GM21619 (cell line): ENCODE data around the gene SYNM.
"Not testable (repeated sequence)": the region's sequence is repeated elsewhere in the genome, so short reads cannot be mapped to it uniquely, and the experiment has no call there.

Source experiments
- ATAC-seq: cut with Tn5 transposase; IDR thresholded peaks from one replicate; pipeline ENCODE4 v1.9.1; 2021; ENCODE audit not compliant: unreplicated experiment

SYNM gene

DNA sequence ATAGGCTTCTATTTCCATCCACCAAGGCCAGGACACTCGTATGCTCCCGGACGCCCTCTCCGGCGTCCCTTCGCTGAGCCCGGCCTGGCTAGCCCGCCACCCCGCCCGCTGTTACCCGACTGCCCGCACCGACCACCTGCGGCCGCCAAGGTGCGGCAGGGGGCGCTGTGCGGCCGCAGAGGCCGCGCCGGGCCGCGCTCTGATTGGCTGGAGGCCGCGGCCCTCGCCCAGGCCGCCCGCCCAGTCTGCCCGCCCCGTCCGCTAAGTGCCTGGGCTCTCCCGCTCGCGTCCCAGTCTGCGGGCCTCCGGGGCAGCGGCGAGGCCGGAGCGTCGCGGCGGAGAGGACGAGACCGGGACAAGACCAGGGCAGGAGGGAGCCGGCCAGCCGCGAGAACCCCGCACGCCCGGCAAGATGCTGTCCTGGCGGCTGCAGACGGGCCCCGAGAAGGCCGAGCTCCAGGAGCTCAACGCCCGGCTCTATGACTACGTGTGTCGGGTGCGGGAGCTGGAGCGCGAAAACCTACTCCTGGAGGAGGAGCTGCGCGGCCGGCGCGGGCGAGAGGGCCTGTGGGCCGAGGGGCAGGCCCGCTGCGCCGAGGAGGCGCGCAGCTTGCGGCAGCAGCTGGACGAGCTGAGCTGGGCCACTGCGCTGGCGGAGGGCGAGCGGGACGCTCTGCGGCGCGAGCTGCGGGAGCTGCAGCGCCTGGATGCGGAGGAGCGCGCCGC, at the start of gene SYNM:
Gene SYNM (plus strand): TSS at position 293 of the 726 bp plus-strand sequence. CDS start 120 bp downstream, at position 413.
- peak; percentile 62 for ATAC-seq

GRCh38 chr15:99055555-99056134, 49.2 kb upstream of the SYNM start:
- no peak for ATAC-seq

DNA sequence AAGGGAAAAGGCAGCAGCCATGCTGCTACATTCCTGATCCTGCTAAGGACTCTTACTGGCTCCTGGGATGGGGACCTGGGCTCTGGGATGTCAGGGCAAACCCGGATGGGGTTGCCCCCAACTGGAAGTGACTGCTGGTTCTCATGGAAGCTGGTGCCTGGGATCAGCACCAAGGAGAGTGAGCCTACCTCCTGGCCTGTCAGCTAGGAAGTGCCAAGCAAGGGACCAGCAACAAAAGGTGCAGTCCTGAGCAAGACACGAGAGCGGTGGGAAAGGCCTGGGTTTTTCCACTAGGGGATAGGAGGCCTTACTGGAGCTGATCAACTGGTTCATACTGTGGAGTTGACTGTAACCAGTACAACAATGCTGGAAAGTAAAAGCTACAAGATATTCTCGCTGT, 47.9 kb upstream of the SYNM start:
- ATAC-seq, result no peak

GRCh38 chr15:99057697-99058420, 47.0 kb upstream of the SYNM start:
- no peak for ATAC-seq

GRCh38 chr15:99058421-99058870, 46.4 kb upstream of the SYNM start:
- no peak for ATAC-seq

DNA sequence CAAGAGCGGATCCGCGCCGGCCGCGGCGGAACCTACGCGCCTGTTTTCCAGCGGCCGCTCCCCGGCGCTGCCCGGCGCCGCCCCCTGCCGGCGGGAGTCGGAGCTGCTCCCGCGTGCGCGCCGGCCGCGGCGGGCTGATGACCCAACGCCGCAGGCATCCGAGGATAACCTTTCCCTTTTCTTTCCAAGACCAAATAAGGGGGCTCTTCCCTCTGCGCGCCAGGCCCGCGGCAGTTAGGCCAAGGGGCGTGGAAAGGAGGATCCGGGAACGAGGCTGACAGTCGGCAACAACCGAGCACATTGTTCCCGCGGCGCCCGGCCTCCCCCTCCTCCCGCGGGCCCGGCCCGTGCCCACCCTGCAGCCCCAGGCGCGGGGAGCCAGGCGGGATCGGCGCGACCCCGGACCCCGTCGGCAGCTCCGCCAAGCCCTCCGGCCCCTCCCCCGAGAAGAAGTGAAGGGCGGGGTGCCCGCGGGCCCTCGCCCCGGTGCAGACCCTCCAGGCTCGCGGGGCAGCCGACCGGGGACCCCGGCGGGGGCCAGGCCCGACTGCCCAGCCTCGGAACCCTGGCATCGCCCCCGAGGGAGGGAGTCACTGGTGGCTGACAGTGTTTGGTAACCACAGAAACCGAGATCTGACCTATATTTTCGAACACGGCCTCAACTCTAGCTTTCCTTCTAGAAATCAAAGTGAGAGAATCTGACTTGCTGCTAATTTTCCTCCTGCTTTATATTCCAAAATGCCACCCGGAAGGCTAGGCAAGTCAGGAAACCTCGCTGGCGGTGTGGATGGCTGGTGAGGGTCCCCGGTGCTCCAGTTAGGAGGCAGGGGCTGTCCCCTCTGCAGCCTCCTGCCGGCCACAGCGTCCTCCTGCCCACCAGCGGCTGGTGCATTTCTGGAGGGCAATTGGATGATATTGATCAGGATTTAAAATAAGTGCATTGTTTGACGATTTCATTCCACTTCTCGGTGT, 45.6 kb upstream of the SYNM start:
- peak; percentile 84 for ATAC-seq

DNA sequence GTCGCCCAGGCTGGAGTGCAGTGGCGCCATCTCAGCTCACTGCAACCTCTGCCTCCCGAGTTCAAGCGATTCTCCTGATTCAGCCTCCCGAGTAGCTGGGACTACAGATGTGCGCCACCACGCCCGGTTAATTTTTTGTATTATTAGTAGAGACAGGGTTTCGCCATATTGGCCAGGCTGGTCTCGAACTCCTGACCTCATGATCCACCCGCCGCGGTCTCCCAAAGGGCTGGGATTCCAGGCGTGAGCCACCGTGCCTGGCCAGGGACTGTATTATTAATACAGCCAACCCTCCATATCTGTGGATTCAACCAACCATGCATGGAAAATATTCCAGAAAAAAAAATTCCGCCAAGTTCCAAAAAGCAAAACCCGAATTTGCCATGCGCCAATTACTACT, 44.7 kb upstream of the SYNM start:
- ATAC-seq, result not testable (repeated sequence)

DNA sequence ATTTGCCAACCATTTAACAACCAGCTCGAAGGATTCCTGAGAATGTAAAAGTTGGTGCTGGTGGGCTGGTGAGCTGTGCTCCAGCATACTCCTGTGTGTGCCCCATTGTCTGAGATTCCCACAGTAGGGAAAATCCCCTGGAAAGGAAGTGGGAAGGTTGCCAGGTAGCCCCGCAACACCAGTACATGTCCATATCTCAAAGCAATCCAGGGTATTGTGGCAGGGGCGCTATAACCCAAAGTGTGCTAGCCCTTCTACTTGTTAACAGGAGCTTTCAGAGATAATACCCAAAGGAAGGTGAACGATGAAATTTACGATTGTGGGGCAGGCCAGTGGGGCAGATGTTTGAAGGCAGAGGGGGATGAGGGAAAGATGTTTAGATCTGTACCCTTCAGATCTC, 42.7 kb upstream of the SYNM start:
- ATAC-seq, result no peak

GRCh38 chr15:99068186-99068585, 36.7 kb upstream of the SYNM start:
- no peak for ATAC-seq

- ATAC-seq, result no peak
These were observed 34.7 kb upstream of the SYNM start for GRCh38 chr15:99070208-99070607.

DNA sequence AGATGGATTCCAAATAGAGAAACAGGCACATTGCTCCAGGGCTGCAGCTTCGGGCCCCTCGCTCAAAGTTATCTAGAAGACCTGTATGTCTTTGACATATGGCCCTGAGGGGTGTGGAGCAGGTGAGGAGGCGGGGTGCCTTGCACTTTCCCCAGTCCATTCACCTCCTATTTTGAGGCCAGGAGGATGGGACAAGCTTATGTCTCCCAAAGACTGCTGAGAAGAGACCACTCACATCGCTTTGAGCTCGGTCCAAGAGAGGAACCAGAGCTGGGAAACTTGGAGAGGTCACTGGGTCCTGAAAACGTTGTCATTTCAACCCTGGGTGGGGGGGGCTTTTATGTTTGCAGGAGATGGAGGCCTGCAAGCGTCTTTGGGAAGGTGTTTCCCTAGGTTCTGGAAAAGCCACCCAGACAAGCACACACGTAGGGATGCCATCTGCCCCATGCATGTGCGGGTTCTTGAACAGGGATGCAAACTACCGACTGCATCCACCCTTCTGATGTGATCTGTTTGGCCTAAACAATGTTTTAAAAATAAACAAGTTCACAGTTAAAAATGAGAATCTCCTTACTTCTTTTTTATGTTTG, 33.7 kb upstream of the SYNM start:
- ATAC-seq, result no peak

DNA sequence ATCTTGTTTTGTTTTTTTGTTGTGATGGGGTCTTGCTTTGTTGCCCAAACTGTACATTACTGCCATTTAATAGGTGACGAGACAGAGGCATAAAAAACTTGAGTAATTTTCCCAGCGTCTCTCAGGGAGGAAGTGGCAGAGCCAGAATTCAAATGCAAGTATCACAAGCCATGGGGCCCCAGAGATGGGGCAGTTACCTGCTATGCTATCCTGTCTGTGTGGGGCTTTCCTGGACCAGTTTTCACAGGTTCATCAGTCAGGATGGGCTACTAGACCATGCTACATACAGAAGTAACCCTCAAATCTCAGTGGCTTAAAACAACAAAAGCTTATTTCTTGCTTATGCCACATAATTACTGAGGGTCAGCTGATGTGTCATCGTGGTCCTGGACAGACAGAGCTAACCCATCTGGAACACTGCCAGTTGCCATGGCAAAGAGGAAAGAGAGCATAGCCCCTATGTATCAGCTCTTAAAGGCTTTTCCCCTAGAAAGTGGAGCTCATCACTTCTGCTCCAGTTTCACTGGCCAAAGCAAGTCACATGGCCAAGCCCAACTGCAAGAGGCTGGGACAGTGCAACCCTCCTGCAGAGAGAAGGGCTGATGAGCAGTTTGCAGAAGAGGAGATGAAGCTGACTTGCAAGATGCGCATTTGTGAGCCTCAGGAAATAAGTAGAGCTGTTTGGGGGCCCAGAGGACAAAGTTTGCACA, 31.7 kb upstream of the SYNM start:
- ATAC-seq, result peak; percentile 43

DNA sequence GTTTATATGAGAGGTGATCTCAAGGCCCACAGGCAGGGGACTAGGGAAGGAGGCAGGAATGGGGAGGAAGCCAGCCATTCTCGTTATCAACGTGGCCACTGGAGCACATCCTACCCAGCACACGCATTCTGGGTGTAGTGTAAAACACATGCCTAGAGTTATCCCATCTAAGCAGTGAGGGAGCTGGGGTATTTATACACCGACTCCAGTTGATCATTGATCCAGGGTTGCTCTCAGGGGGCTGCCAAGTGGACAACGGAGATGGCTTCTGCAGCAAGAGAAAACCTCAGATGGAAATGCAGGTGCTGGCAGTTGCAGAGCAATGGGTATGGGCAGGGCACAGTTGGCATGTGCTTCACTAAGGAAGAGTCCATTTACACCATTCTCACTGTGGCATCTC, 30.4 kb upstream of the SYNM start:
- ATAC-seq, result no peak

DNA sequence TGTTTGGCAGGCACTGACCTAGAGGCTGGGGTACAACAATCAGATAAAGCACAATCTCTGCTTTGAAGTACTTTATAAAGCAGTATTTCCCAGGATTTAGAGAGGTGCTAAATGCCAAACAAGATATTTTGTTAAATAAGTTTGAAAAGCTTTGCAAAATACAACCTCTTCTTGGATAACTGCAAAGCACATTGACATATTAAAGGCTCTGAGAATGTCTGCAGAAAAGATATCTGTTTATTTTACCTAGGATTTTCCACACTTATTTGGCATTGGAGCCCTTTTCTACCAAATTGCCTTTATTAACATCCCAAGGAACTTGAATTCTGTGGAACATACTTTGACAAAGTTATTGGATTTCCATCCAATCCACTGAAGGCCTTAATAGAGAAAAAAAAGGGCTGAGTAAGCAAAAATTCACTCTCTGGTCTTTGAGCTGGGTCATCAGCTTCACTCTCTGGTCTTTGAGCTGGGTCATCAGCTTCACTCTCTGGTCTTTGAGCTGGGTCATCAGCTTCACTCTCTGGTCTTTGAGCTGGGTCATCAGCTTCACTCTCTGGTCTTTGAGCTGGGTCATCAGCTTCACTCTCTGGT, 29.7 kb upstream of the SYNM start:
- ATAC-seq, result not testable (repeated sequence)

- ATAC-seq, result no peak
These were observed 28.8 kb upstream of the SYNM start for GRCh38 chr15:99076109-99076508.

DNA sequence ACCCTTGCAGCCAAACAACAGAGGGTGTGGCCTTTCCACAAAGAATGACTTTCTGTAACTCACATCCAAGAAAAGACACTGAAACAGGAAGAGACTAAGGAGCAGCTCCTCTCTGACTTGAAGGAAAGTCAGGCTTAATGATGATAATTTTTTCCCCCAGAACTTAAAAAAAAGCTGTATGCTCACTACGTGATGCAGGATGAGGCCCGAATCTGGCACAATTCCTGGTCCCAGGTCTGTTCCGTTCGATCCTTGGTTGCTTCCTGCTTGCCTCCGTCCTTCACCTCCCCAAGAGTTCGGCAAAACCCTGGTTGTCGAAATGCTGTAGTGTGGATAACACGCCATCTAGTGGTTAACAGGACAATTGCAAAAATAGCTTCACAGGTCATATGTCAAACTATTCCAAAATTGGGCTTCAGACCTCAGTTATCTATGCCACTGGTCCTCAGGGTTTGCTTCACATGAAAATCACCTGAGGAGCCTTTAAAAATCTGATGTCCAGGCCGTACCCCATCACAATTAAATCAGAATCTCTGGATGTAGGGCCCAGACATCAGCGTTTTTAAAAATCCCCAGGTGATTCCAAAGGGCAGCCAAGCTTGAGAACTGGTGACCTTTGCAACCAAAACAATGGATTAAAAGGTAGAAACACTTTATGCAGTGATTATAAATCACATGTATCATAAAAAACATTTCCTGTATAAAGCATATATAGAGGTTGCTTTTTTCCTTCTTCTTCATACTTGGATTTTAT, 28.1 kb upstream of the SYNM start:
- peak; percentile 92 for ATAC-seq

- no peak for ATAC-seq
These were observed 22.1 kb upstream of the SYNM start for GRCh38 chr15:99082798-99083197.

GRCh38 chr15:99084965-99085364, 19.9 kb upstream of the SYNM start:
- no peak for ATAC-seq
